HepG2 (cell line): ENCODE data around the gene ZNF697. TPM values are rescaled to one million over a fixed set of nuclear protein-coding genes. Genes with fewer than 3 reads are reported as not detected.
A peak's percentile ranks its signal among the peaks of the same experiment; 100 is the strongest.

Experiments
- CHCHD3 ChIP-seq: sonication (generic); formaldehyde crosslinking; IDR thresholded peaks from 2 replicates; pipeline ENCODE4 v1.8.0; 2022; ENCODE audit warnings: mild to moderate bottlenecking, missing genetic modification reagents, moderate library complexity
- HOXA7 ChIP-seq: sonication (generic); formaldehyde crosslinking; IDR thresholded peaks from 2 replicates; pipeline ENCODE4 v1.8.1; 2022; ENCODE audit warnings: mild to moderate bottlenecking, missing genetic modification reagents, moderate library complexity
- HOXD1 ChIP-seq: sonication (generic); formaldehyde crosslinking; IDR thresholded peaks from 2 replicates; pipeline ENCODE4 v1.5.0; 2020; ENCODE audit warnings: missing genetic modification reagents
- IKZF1 ChIP-seq: fragments of 450-650 bp; IDR thresholded peaks from 2 replicates; pipeline ENCODE4 v1.7.1; 2016
- MED13 ChIP-seq: sonication (generic); formaldehyde crosslinking; IDR thresholded peaks from 2 replicates; pipeline ENCODE4 v1.5.0; 2020; ENCODE audit warnings: missing genetic modification reagents
- MTF1 ChIP-seq: sonication (generic); formaldehyde crosslinking; IDR thresholded peaks from 2 replicates; pipeline ENCODE4 v1.5.0; 2020; ENCODE audit warnings: missing genetic modification reagents
- MTF2 ChIP-seq: sonication (generic); formaldehyde crosslinking; IDR thresholded peaks from 2 replicates; pipeline ENCODE4 v1.5.0; 2020; ENCODE audit warnings: missing genetic modification reagents, borderline replicate concordance
- PHF20 ChIP-seq: sonication (generic); formaldehyde crosslinking; IDR thresholded peaks from 2 replicates; pipeline ENCODE4 v1.5.0; 2020; ENCODE audit warnings: mild to moderate bottlenecking, missing genetic modification reagents
- TOE1 ChIP-seq: sonication (generic); formaldehyde crosslinking; IDR thresholded peaks from 2 replicates; pipeline ENCODE4 v1.4.0; 2020; ENCODE audit warnings: mild to moderate bottlenecking, missing genetic modification reagents
- ZBTB49 ChIP-seq: sonication (generic); formaldehyde crosslinking; IDR thresholded peaks from 2 replicates; pipeline ENCODE4 v1.4.0; 2020; ENCODE audit warnings: missing genetic modification reagents, borderline replicate concordance
- ZFP36 ChIP-seq: fragments of 150-350 bp; IDR thresholded peaks from 2 replicates; pipeline ENCODE4 v1.6.1; 2018; ENCODE audit warnings: borderline replicate concordance, low read length, low read depth; ENCODE audit not compliant: partially characterized antibody
- ZFP62 ChIP-seq: sonication (generic); formaldehyde crosslinking; IDR thresholded peaks from 2 replicates; pipeline ENCODE4 v1.4.0; 2020; ENCODE audit warnings: missing genetic modification reagents
- ZFP82 ChIP-seq: sonication (generic); formaldehyde crosslinking; IDR thresholded peaks from 2 replicates; pipeline ENCODE4 v1.5.1; 2020; ENCODE audit warnings: mild to moderate bottlenecking, missing genetic modification reagents, borderline replicate concordance
- ZNF235 ChIP-seq: sonication (generic); formaldehyde crosslinking; IDR thresholded peaks from 2 replicates; pipeline ENCODE4 v1.8.1; 2023; ENCODE audit warnings: mild to moderate bottlenecking, missing genetic modification reagents, borderline replicate concordance
- ZNF564 ChIP-seq: sonication (generic); formaldehyde crosslinking; IDR thresholded peaks from 2 replicates; pipeline ENCODE4 v1.8.1; 2023; ENCODE audit warnings: mild to moderate bottlenecking, missing genetic modification reagents
- ZSCAN22 ChIP-seq: sonication (generic); formaldehyde crosslinking; IDR thresholded peaks from 2 replicates; pipeline ENCODE4 v1.4.0; 2020; ENCODE audit warnings: mild to moderate bottlenecking, missing genetic modification reagents
- ZSCAN9 ChIP-seq: IDR thresholded peaks from 2 replicates; pipeline ENCODE4 v1.6.1; 2016; ENCODE audit warnings: borderline replicate concordance
- polyA plus RNA-seq, 8 experiments: library from polyadenylated mRNA; depleted of rRNA in 3 of 8; stranded (reverse) in 7 of 8; unstranded in 1 of 8; fragments of >200 nt; fragmentation: Illumina TruSeq in 4 of 8; extraction: Trizol in 4 of 8; gene quantifications; 2 replicates each; pipeline versions ENCODE4 v1.2.1 to v1.2.3, GENCODE V29; 2011 to 2016; ENCODE audit warnings: low read depth in 4 of 8, missing spikeins in 1 of 8, mixed read lengths in 1 of 8; ENCODE audit not compliant: insufficient read depth in 1 of 8
- total RNA-seq, 5 experiments: library from RNA; depleted of rRNA; stranded (reverse); fragments of >200 nt; fragmentation: Illumina TruSeq; extraction: Trizol; gene quantifications; 2 replicates each; pipeline ENCODE4 v1.2.3, GENCODE V29; 2016; ENCODE audit warnings: low read depth in 1 of 5
- TF ChIP-seq, protein P1 (sequence below): sonication (generic); formaldehyde crosslinking; IDR thresholded peaks from 2 replicates; pipeline ENCODE4 v1.4.0; 2020; ENCODE audit warnings: missing genetic modification reagents
- TF ChIP-seq, protein P2 (sequence below): sonication (generic); formaldehyde crosslinking; IDR thresholded peaks from 2 replicates; pipeline ENCODE4 v1.4.0; 2020; ENCODE audit warnings: missing genetic modification reagents
- TF ChIP-seq, protein P3 (sequence below): sonication (generic); formaldehyde crosslinking; IDR thresholded peaks from 2 replicates; pipeline ENCODE4 v1.9.0; 2021; ENCODE audit warnings: missing genetic modification reagents, borderline replicate concordance

The ZNF697 gene
- total and polyA plus RNA-seq, 2 of the 13 experiments (the other 11 are each of a cell fraction or from before 2014, with no cell fraction given) = 2.3 to 7.1 TPM

- TF ChIP-seq, protein P1, sequence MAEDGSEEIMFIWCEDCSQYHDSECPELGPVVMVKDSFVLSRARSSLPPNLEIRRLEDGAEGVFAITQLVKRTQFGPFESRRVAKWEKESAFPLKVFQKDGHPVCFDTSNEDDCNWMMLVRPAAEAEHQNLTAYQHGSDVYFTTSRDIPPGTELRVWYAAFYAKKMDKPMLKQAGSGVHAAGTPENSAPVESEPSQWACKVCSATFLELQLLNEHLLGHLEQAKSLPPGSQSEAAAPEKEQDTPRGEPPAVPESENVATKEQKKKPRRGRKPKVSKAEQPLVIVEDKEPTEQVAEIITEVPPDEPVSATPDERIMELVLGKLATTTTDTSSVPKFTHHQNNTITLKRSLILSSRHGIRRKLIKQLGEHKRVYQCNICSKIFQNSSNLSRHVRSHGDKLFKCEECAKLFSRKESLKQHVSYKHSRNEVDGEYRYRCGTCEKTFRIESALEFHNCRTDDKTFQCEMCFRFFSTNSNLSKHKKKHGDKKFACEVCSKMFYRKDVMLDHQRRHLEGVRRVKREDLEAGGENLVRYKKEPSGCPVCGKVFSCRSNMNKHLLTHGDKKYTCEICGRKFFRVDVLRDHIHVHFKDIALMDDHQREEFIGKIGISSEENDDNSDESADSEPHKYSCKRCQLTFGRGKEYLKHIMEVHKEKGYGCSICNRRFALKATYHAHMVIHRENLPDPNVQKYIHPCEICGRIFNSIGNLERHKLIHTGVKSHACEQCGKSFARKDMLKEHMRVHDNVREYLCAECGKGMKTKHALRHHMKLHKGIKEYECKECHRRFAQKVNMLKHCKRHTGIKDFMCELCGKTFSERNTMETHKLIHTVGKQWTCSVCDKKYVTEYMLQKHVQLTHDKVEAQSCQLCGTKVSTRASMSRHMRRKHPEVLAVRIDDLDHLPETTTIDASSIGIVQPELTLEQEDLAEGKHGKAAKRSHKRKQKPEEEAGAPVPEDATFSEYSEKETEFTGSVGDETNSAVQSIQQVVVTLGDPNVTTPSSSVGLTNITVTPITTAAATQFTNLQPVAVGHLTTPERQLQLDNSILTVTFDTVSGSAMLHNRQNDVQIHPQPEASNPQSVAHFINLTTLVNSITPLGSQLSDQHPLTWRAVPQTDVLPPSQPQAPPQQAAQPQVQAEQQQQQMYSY = no peak
- TF ChIP-seq HOXA7 (CRISPR knock-in tag) (no peak), CHCHD3 (no peak), MED13 (0 out of 2 replicates have a peak, but pooled peaks have one; percentile 65), MTF2 (CRISPR knock-in tag) (no peak), ZFP36 (no peak), ZSCAN22 (CRISPR knock-in tag) (0 out of 2 replicates have a peak, but pooled peaks have one; percentile 64), ZSCAN9 (CRISPR knock-in tag) (peak; percentile 48; the same call in 1 of the 2 replicates), PHF20 (CRISPR knock-in tag) (peak; percentile 50; the same call in 1 of the 2 replicates), ZNF564 (CRISPR knock-in tag) (peak; percentile 93; the same call in 1 of the 2 replicates), HOXD1 (CRISPR knock-in tag) (no peak), ZFP62 (CRISPR knock-in tag) (no peak), TOE1 (CRISPR knock-in tag) (no peak), ZFP82 (CRISPR knock-in tag) (no peak), MTF1 (CRISPR knock-in tag) (no peak), IKZF1 (no peak), ZNF235 (peak; percentile 48; the same call in 1 of the 2 replicates), ZBTB49 (CRISPR knock-in tag) (no peak)
- TF ChIP-seq, protein P2, sequence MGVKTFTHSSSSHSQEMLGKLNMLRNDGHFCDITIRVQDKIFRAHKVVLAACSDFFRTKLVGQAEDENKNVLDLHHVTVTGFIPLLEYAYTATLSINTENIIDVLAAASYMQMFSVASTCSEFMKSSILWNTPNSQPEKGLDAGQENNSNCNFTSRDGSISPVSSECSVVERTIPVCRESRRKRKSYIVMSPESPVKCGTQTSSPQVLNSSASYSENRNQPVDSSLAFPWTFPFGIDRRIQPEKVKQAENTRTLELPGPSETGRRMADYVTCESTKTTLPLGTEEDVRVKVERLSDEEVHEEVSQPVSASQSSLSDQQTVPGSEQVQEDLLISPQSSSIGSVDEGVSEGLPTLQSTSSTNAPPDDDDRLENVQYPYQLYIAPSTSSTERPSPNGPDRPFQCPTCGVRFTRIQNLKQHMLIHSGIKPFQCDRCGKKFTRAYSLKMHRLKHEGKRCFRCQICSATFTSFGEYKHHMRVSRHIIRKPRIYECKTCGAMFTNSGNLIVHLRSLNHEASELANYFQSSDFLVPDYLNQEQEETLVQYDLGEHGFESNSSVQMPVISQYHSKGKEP (CRISPR knock-in tag) = no peak
- TF ChIP-seq, protein P3, sequence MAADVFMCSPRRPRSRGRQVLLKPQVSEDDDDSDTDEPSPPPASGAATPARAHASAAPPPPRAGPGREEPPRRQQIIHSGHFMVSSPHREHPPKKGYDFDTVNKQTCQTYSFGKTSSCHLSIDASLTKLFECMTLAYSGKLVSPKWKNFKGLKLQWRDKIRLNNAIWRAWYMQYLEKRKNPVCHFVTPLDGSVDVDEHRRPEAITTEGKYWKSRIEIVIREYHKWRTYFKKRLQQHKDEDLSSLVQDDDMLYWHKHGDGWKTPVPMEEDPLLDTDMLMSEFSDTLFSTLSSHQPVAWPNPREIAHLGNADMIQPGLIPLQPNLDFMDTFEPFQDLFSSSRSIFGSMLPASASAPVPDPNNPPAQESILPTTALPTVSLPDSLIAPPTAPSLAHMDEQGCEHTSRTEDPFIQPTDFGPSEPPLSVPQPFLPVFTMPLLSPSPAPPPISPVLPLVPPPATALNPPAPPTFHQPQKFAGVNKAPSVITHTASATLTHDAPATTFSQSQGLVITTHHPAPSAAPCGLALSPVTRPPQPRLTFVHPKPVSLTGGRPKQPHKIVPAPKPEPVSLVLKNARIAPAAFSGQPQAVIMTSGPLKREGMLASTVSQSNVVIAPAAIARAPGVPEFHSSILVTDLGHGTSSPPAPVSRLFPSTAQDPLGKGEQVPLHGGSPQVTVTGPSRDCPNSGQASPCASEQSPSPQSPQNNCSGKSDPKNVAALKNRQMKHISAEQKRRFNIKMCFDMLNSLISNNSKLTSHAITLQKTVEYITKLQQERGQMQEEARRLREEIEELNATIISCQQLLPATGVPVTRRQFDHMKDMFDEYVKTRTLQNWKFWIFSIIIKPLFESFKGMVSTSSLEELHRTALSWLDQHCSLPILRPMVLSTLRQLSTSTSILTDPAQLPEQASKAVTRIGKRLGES (CRISPR knock-in tag) = peak; percentile 69; the same call in 1 of the 2 replicates
These were observed 16.5 kb downstream of the ZNF697 start (continued) for GRCh38 chr1:119631433-119632102.
